Coronary artery (tissue), 2 donors: ENCODE measurements around the gene ACYP1.
"Not testable (repeated sequence)": the region's sequence is repeated elsewhere in the genome, so short reads cannot be mapped to it uniquely, and the experiment has no call there.

Experiments
- DNase-seq: peaks from one replicate; pipeline ENCODE4 v3.0.0-alpha.2; 2017; ENCODE audit warnings: low spot score
- H3K27ac ChIP-seq, 2 donors: fragments of 200-600 bp; sonication (generic); one replicate each; pipeline ENCODE4 v1.5.1; 2016 to 2019
- H3K4me3 ChIP-seq: fragments of 200-600 bp; sonication (generic); 2 replicates; pipeline ENCODE4 v1.5.1; 2016; ENCODE audit warnings: mild to moderate bottlenecking, moderate library complexity
- CTCF ChIP-seq: fragments of 200-600 bp; sonication (generic); IDR thresholded peaks from one replicate; pipeline ENCODE4 v1.5.1; 2019; ENCODE audit warnings: antibody characterized with exemption

The ACYP1 gene

GRCh38 chr14:75069121-75069810, 5.4 kb upstream of the ACYP1 start, which contains the start of gene ZC2HC1C:
TSS of gene ZC2HC1C (plus strand) at chr14:75069641. CDS start at chr14:75070574, 933 bp downstream.
- peak within 1 kb of the TSS; percentile 50 to 91 for H3K27ac ChIP-seq
- peak within 1 kb of the TSS; percentile 63 for H3K4me3 ChIP-seq
- DNase-seq, result peak; percentile 98
- TF ChIP-seq CTCF, result no peak

DNA sequence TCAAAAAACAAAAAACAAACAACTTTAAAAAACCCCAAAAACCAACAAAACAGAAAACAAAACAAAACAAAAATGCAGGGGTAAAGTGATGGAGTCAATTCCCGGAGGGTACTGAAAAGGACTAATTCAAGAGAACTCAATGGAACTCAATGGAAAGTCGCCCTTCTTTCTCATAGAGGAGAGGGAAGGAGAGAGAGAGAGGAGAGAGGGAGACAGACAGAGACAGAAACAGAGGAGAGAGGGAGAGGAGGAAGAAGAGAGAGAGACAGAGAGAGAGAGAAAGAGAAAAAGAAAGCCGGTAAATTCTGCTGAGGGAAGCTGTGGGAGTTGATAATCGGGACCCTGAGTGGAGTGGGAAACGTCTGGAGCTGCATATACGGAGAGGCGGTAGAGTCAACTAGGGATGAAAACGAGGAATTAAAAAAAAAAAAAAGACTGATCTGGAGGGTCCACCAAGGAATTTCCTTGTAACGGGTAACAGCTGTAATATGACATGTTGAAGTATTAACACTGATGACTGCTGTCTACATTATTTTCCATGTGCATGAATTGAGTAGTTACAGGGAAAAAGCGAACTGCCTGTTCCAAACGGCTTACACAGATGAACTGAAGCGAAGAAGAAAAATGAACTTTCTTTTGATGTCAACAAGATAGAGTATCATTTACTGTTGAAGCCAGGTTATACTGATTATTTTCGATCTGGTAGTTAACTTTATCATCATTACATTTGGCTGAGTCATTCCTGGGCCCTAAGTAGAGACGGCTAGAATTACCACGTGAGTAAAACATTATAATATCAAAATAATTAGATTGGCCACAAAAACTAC, 4.7 kb upstream of the ACYP1 start:
- H3K27ac ChIP-seq, result peak overlapping the region; percentile 50 to 91
- peak overlapping the region; percentile 63 for H3K4me3 ChIP-seq
- no peak for TF ChIP-seq CTCF
- DNase-seq, result no peak

GRCh38 chr14:75067765-75068164, 3.9 kb upstream of the ACYP1 start:
- H3K4me3 ChIP-seq, DNase-seq: not testable (repeated sequence)
- H3K27ac ChIP-seq, result peak overlapping the region in 1 of 2 donors; percentile 37

DNA sequence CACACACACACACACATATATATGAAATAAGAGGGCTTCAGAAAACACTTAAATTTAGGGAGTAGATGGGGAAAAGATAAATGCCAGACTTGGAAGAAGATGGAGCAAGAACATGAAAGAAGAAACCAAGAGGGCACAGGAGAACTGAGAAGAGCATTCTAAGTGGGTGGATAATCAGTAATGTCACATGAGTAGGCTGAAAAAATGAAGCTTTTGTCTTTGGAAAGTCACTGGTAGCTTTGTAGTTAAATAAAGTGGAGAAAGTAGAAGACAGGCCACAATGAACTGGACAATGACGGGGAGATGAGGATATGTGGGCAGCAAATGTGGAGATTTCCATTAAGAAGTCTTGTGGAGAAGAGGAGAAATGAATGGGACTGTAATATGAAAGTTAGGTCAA, 3.4 kb upstream of the ACYP1 start:
- TF ChIP-seq CTCF, result no peak
- DNase-seq, result no peak
- H3K27ac ChIP-seq, result no peak overlapping the region
- H3K4me3 ChIP-seq, result no peak overlapping the region

DNA sequence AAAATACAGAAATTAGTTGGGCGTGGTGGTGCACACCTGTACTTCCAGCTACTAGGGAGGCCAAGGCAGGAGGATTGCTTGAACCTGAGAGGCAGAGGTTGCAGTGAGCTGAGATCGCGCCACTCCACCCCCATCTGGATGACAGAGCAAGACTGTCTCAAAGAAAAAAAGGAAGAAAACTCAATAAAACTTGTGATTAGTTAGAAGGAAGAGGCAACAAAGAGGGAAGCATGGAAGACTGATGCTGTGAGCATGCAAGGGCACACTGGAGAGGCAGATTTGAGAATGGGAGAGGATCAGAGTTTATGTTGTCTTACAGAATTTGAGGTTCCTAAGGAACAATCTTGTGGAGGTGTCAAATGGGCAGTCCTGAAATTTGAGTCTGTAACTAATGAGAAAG, 2.9 kb upstream of the ACYP1 start:
- Histone ChIP-seq H3K27ac (no peak overlapping the region), H3K4me3 (no peak overlapping the region)
- no peak for TF ChIP-seq CTCF
- no peak for DNase-seq

GRCh38 chr14:75064205-75064567, 362 bp upstream of the ACYP1 start:
- Histone ChIP-seq H3K4me3 (peak overlapping the region; percentile 92), H3K27ac (peak overlapping the region; percentile 78 to 87)
- DNase-seq, result no peak
- TF ChIP-seq CTCF, result no peak

GRCh38 chr14:75063013-75063412, 811 bp downstream of the ACYP1 start:
- peak overlapping the region in 1 of 2 donors; percentile 78 for H3K27ac ChIP-seq
- no peak for TF ChIP-seq CTCF

More at GRCh38 chr14:75063013-75063412, 811 bp downstream of the ACYP1 start:
- H3K4me3 ChIP-seq, result peak overlapping the region; percentile 92
- no peak for DNase-seq
